Measurements from ENCODE around the gene ORC3.

Gene ORC3

GRCh38 chr6:87555506-87555905 is 34.4 kb upstream of the ORC3 start:
- no peaks in the 10 kb centered on the region for H3K27me3 ChIP-seq (ENCODE audit: control insufficient read depth in 1 of 2, insufficient read depth in 1 of 2, low read length in 2 of 2)
- DNase-seq: no peak
- H3K9ac ChIP-seq (ENCODE audit: low read length): no peak overlapping the region

GRCh38 chr6:87558446-87558845 is 31.5 kb upstream of the ORC3 start:
- no peak overlapping the region for H4K8ac ChIP-seq (ENCODE audit: low read length)

More at GRCh38 chr6:87555506-87555905, 34.4 kb upstream of the ORC3 start:
- Histone ChIP-seq H3K4me2 (ENCODE audit: low read length, poor library complexity, severe bottlenecking) (no peak overlapping the region), H3K4me3 (ENCODE audit: insufficient read depth in 1 of 2, low read depth in 1 of 2, low read length in 2 of 2) (no peak overlapping the region), H4K8ac (ENCODE audit: low read length) (no peak overlapping the region), H3K14ac (ENCODE audit: low read length in 2 of 2) (no peak overlapping the region), H3K36me3 (ENCODE audit: control insufficient read depth in 1 of 2, insufficient read depth in 2 of 2, low read depth in 1 of 2, low read length in 2 of 2) (peaks cover 7 to 78% of the 10 kb centered on the region in 2 experiments), H2BK15ac (ENCODE audit: low read depth, poor library complexity, severe bottlenecking) (no peak overlapping the region), H2BK5ac (ENCODE audit: low read depth, low read length, poor library complexity, severe bottlenecking) (no peak overlapping the region), H2AK5ac (ENCODE audit: low read length, severe bottlenecking) (no peak overlapping the region), H2BK12ac (ENCODE audit: low read length in 2 of 2) (no peak overlapping the region), H4K91ac (ENCODE audit: low read length) (no peak overlapping the region), H3K9me3 (ENCODE audit: control insufficient read depth, low read length) (no peaks in the 10 kb centered on the region), H3K18ac (ENCODE audit: low read depth in 1 of 2, low read length in 2 of 2) (no peak overlapping the region), H3K4ac (ENCODE audit: low read depth in 1 of 2, low read length in 2 of 2) (no peak overlapping the region), H3K79me1 (replicated peaks; ENCODE audit: low read length, poor library complexity, severe bottlenecking) (peaks cover 31% of the 10 kb centered on the region), H3K23ac (ENCODE audit: low read length in 2 of 2) (no peak overlapping the region), H2AFZ (ENCODE audit: low read depth, low read length) (no peak overlapping the region), H2BK120ac (ENCODE audit: low read depth, low read length) (no peak overlapping the region), H3K27ac (ENCODE audit: low read length, poor library complexity, severe bottlenecking) (no peak overlapping the region), H3K4me1 (ENCODE audit: control insufficient read depth, insufficient read depth, low read depth, low read length) (no peaks in the 10 kb centered on the region)

GRCh38 chr6:87561017-87561416 is 28.9 kb upstream of the ORC3 start:
- peak overlapping the region; percentile 43 for H3K27ac ChIP-seq (ENCODE audit: low read length, poor library complexity, severe bottlenecking)
- H3K4ac ChIP-seq (ENCODE audit: low read depth in 1 of 2, low read length in 2 of 2): no peak overlapping the region
- no peak overlapping the region for H2BK15ac ChIP-seq (ENCODE audit: low read depth, poor library complexity, severe bottlenecking)
- no peak overlapping the region for H2AFZ ChIP-seq (ENCODE audit: low read depth, low read length)
- H3K14ac ChIP-seq (ENCODE audit: low read length in 2 of 2): no peak overlapping the region
- no peak overlapping the region for H3K23ac ChIP-seq (ENCODE audit: low read length in 2 of 2)
- H4K91ac ChIP-seq (ENCODE audit: low read length): no peak overlapping the region
- peaks cover 3% of the 10 kb centered on the region for H3K4me1 ChIP-seq (ENCODE audit: control insufficient read depth, insufficient read depth, low read depth, low read length)
- H4K8ac ChIP-seq (ENCODE audit: low read length): no peak overlapping the region
- no peak overlapping the region for H3K18ac ChIP-seq (ENCODE audit: low read depth in 1 of 2, low read length in 2 of 2)
- H2BK5ac ChIP-seq (ENCODE audit: low read depth, low read length, poor library complexity, severe bottlenecking): no peak overlapping the region
- no peaks in the 10 kb centered on the region for H3K27me3 ChIP-seq (ENCODE audit: control insufficient read depth in 1 of 2, insufficient read depth in 1 of 2, low read length in 2 of 2)
- H3K9me3 ChIP-seq (ENCODE audit: control insufficient read depth, low read length): no peaks in the 10 kb centered on the region
- no peak overlapping the region for H3K9ac ChIP-seq (ENCODE audit: low read length)
- no CpG with 5 or more reads among the region's 1 CpG for WGBS
- H3K36me3 ChIP-seq (ENCODE audit: control insufficient read depth in 1 of 2, insufficient read depth in 2 of 2, low read depth in 1 of 2, low read length in 2 of 2): peaks cover 11 to 82% of the 10 kb centered on the region in 2 experiments
- H2BK120ac ChIP-seq (ENCODE audit: low read depth, low read length): no peak overlapping the region
- H2BK12ac ChIP-seq (ENCODE audit: low read length in 2 of 2): no peak overlapping the region
- H3K4me2 ChIP-seq (ENCODE audit: low read length, poor library complexity, severe bottlenecking): no peak overlapping the region
- H2AK5ac ChIP-seq (ENCODE audit: low read length, severe bottlenecking): no peak overlapping the region
- H3K4me3 ChIP-seq (ENCODE audit: insufficient read depth in 1 of 2, low read depth in 1 of 2, low read length in 2 of 2): no peak overlapping the region
- peaks cover 26% of the 10 kb centered on the region for H3K79me1 ChIP-seq (replicated peaks; ENCODE audit: low read length, poor library complexity, severe bottlenecking)
- no peak for DNase-seq

More at GRCh38 chr6:87558446-87558845, 31.5 kb upstream of the ORC3 start:
- H3K4ac ChIP-seq (ENCODE audit: low read depth in 1 of 2, low read length in 2 of 2): no peak overlapping the region
- no peak overlapping the region for H3K18ac ChIP-seq (ENCODE audit: low read depth in 1 of 2, low read length in 2 of 2)
- no peak overlapping the region for H2AK5ac ChIP-seq (ENCODE audit: low read length, severe bottlenecking)
- no peak overlapping the region for H3K4me2 ChIP-seq (ENCODE audit: low read length, poor library complexity, severe bottlenecking)
- H3K9me3 ChIP-seq (ENCODE audit: control insufficient read depth, low read length): no peaks in the 10 kb centered on the region
- H3K14ac ChIP-seq (ENCODE audit: low read length in 2 of 2): no peak overlapping the region
- H3K4me3 ChIP-seq (ENCODE audit: insufficient read depth in 1 of 2, low read depth in 1 of 2, low read length in 2 of 2): no peak overlapping the region
- H2BK120ac ChIP-seq (ENCODE audit: low read depth, low read length): no peak overlapping the region
- H3K36me3 ChIP-seq (ENCODE audit: control insufficient read depth in 1 of 2, insufficient read depth in 2 of 2, low read depth in 1 of 2, low read length in 2 of 2): peaks cover 11 to 83% of the 10 kb centered on the region in 2 experiments
- H4K91ac ChIP-seq (ENCODE audit: low read length): no peak overlapping the region
- no peak overlapping the region for H3K23ac ChIP-seq (ENCODE audit: low read length in 2 of 2)
- no peaks in the 10 kb centered on the region for H3K27me3 ChIP-seq (ENCODE audit: control insufficient read depth in 1 of 2, insufficient read depth in 1 of 2, low read length in 2 of 2)
- no peak overlapping the region for H3K27ac ChIP-seq (ENCODE audit: low read length, poor library complexity, severe bottlenecking)
- peaks cover 22% of the 10 kb centered on the region for H3K79me1 ChIP-seq (replicated peaks; ENCODE audit: low read length, poor library complexity, severe bottlenecking)
- no peak overlapping the region for H2BK5ac ChIP-seq (ENCODE audit: low read depth, low read length, poor library complexity, severe bottlenecking)
- peak; percentile 66 for DNase-seq
- no peak overlapping the region for H2BK12ac ChIP-seq (ENCODE audit: low read length in 2 of 2)
- H2BK15ac ChIP-seq (ENCODE audit: low read depth, poor library complexity, severe bottlenecking): no peak overlapping the region
- no peak overlapping the region for H3K9ac ChIP-seq (ENCODE audit: low read length)
- H3K4me1 ChIP-seq (ENCODE audit: control insufficient read depth, insufficient read depth, low read depth, low read length): no peaks in the 10 kb centered on the region
- H2AFZ ChIP-seq (ENCODE audit: low read depth, low read length): no peak overlapping the region

GRCh38 chr6:87572021-87572420 is 17.9 kb upstream of the ORC3 start:
- H3K36me3 ChIP-seq (ENCODE audit: control insufficient read depth in 1 of 2, insufficient read depth in 2 of 2, low read depth in 1 of 2, low read length in 2 of 2): peaks cover 4 to 46% of the 10 kb centered on the region in 2 experiments
- no CpG with 5 or more reads among the region's 4 CpGs for WGBS
- H3K23ac ChIP-seq (ENCODE audit: low read length in 2 of 2): no peak overlapping the region
- H3K4me2 ChIP-seq (ENCODE audit: low read length, poor library complexity, severe bottlenecking): no peak overlapping the region
- no peak overlapping the region for H2BK5ac ChIP-seq (ENCODE audit: low read depth, low read length, poor library complexity, severe bottlenecking)
- no peak overlapping the region for H3K9ac ChIP-seq (ENCODE audit: low read length)
- no peak overlapping the region for H3K14ac ChIP-seq (ENCODE audit: low read length in 2 of 2)
- no peak overlapping the region for H2AFZ ChIP-seq (ENCODE audit: low read depth, low read length)
- H4K91ac ChIP-seq (ENCODE audit: low read length): no peak overlapping the region
- H2BK120ac ChIP-seq (ENCODE audit: low read depth, low read length): no peak overlapping the region
- no peak overlapping the region for H4K8ac ChIP-seq (ENCODE audit: low read length)
- H3K79me1 ChIP-seq (replicated peaks; ENCODE audit: low read length, poor library complexity, severe bottlenecking): peaks cover 10% of the 10 kb centered on the region
- H2BK15ac ChIP-seq (ENCODE audit: low read depth, poor library complexity, severe bottlenecking): no peak overlapping the region
- no peaks in the 10 kb centered on the region for H3K27me3 ChIP-seq (ENCODE audit: control insufficient read depth in 1 of 2, insufficient read depth in 1 of 2, low read length in 2 of 2)
- peaks cover 3% of the 10 kb centered on the region for H3K4me1 ChIP-seq (ENCODE audit: control insufficient read depth, insufficient read depth, low read depth, low read length)
- H3K4ac ChIP-seq (ENCODE audit: low read depth in 1 of 2, low read length in 2 of 2): no peak overlapping the region
- no peak overlapping the region for H3K27ac ChIP-seq (ENCODE audit: low read length, poor library complexity, severe bottlenecking)
- H3K4me3 ChIP-seq (ENCODE audit: insufficient read depth in 1 of 2, low read depth in 1 of 2, low read length in 2 of 2): no peak overlapping the region
- no peaks in the 10 kb centered on the region for H3K9me3 ChIP-seq (ENCODE audit: control insufficient read depth, low read length)
- no peak overlapping the region for H3K18ac ChIP-seq (ENCODE audit: low read depth in 1 of 2, low read length in 2 of 2)
- H2AK5ac ChIP-seq (ENCODE audit: low read length, severe bottlenecking): no peak overlapping the region
- H2BK12ac ChIP-seq (ENCODE audit: low read length in 2 of 2): no peak overlapping the region
- DNase-seq: no peak
